GM23248 (cell line): ENCODE measurements around the gene ZNF592. TPM values are rescaled to one million over a fixed set of nuclear protein-coding genes. Genes with fewer than 3 reads are reported as not detected.

Experiments
- DNase-seq: peaks from one replicate; pipeline ENCODE4 v3.0.0-alpha.2; 2015
- H2AFZ ChIP-seq: fragments of 200-600 bp; sonication (generic); 2 replicates; pipeline ENCODE4 v1.6.1; 2016; ENCODE audit warnings: antibody characterized with exemption
- H3F3A ChIP-seq: fragments of 200-600 bp; sonication (generic); 2 replicates; pipeline ENCODE4 v1.6.1; 2016; ENCODE audit warnings: mild to moderate bottlenecking, antibody characterized with exemption, mixed run types; ENCODE audit not compliant: insufficient read depth
- H3K27ac ChIP-seq: fragments of 200-600 bp; sonication (generic); 2 replicates; pipeline ENCODE4 v1.5.1; 2016; ENCODE audit warnings: mild to moderate bottlenecking
- H3K27me3 ChIP-seq: fragments of 200-600 bp; sonication (generic); replicated peaks from 2 replicates; pipeline ENCODE4 v1.6.1; 2016; ENCODE audit warnings: mild to moderate bottlenecking; ENCODE audit not compliant: insufficient read depth
- H3K36me3 ChIP-seq: fragments of 200-600 bp; sonication (generic); 2 replicates; pipeline ENCODE4 v1.6.1; 2016; ENCODE audit warnings: low read depth, mild to moderate bottlenecking
- H3K4me1 ChIP-seq: fragments of 200-600 bp; sonication (generic); 2 replicates; pipeline ENCODE4 v1.6.1; 2016; ENCODE audit warnings: mild to moderate bottlenecking; ENCODE audit not compliant: insufficient read depth
- H3K4me2 ChIP-seq: fragments of 200-600 bp; sonication (generic); one replicate; pipeline ENCODE4 v1.6.1; 2016; ENCODE audit warnings: mild to moderate bottlenecking; ENCODE audit not compliant: unreplicated experiment
- H3K4me3 ChIP-seq: fragments of 200-600 bp; sonication (generic); 2 replicates; pipeline ENCODE4 v1.5.1; 2016; ENCODE audit warnings: mild to moderate bottlenecking
- H3K79me2 ChIP-seq: fragments of 200-600 bp; sonication (generic); 2 replicates; pipeline ENCODE4 v1.6.1; 2016; ENCODE audit warnings: mild to moderate bottlenecking; ENCODE audit not compliant: insufficient read depth
- H3K9ac ChIP-seq: fragments of 200-600 bp; sonication (generic); 2 replicates; pipeline ENCODE4 v1.6.1; 2016; ENCODE audit warnings: mild to moderate bottlenecking
- H3K9me2 ChIP-seq: fragments of 200-600 bp; sonication (generic); 2 replicates; pipeline ENCODE4 v1.6.1; 2016; ENCODE audit warnings: mixed run types, mild to moderate bottlenecking, moderate library complexity; ENCODE audit not compliant: insufficient read depth
- H3K9me3 ChIP-seq: fragments of 200-600 bp; sonication (generic); one replicate; pipeline ENCODE4 v1.6.1; 2017; ENCODE audit warnings: low read depth
- H4K20me1 ChIP-seq: fragments of 200-600 bp; sonication (generic); 2 replicates; pipeline ENCODE4 v1.6.0; 2016; ENCODE audit not compliant: insufficient read depth
- EZH2 ChIP-seq: fragments of 200-600 bp; sonication (generic); IDR thresholded peaks from 2 replicates; pipeline ENCODE4 v1.6.1; 2018; ENCODE audit warnings: antibody characterized with exemption, mild to moderate bottlenecking; ENCODE audit not compliant: insufficient read depth, poor library complexity, severe bottlenecking
- EZH2phosphoT487 ChIP-seq: fragments of 200-600 bp; sonication (generic); IDR thresholded peaks from 2 replicates; pipeline ENCODE4 v1.6.1; 2018; ENCODE audit warnings: antibody characterized with exemption, moderate library complexity, mild to moderate bottlenecking, low read depth; ENCODE audit not compliant: insufficient read depth
- WGBS, 2 experiments: methylation state at CpG; one replicate each; pipeline ENCODE4 v1.1.6; 2015 to 2017; ENCODE audit warnings: low lambda C conversion rate in 2 of 2, low coverage in 1 of 2; ENCODE audit errors: missing lambda C conversion rate in 2 of 2; 5-methylcytosine and 5-hydroxymethylcytosine counted together
- in situ Hi-C: fragments of 300-500 bp; cut with MboI; formaldehyde crosslinking; loops from 2 replicates; pipeline ENCODE4 v1.15.0; 2020
- polyA plus RNA-seq: library from polyadenylated mRNA; unstranded; fragments of >200 nt; fragmentation: Nextera tagmentation; extraction: Ambion mirVana; gene quantifications from 2 replicates; pipeline ENCODE4 v1.2.1, GENCODE V29; 2016
- total RNA-seq: library from RNA; depleted of rRNA; stranded (reverse); fragments of >200 nt; shearing (Covaris generic); gene quantifications from 2 replicates; pipeline ENCODE4 v1.2.3, GENCODE V29; 2014

Gene ZNF592
- total and polyA plus RNA-seq, 2 experiments from 2014 or later: 7.4 to 9.8 TPM

- Histone ChIP-seq H4K20me1 (no peaks in the 10 kb centered on the region), H3K79me2 (no peaks in the 10 kb centered on the region)
- in situ Hi-C loops: no loop called here
These were observed 86.0 kb downstream of the ZNF592 start for GRCh38 chr15:84834229-84834955.

GRCh38 chr15:84834969-84835368 is 86.6 kb downstream of the ZNF592 start:
- H3K27ac ChIP-seq: no peak overlapping the region
- DNase-seq: no peak
- no peak for TF ChIP-seq EZH2phosphoT487
- TF ChIP-seq EZH2: no peak
- 86 to 93% methylated on average over 5 of the region's 5 CpGs for WGBS, 2 experiments
- H3K79me2 ChIP-seq: no peaks in the 10 kb centered on the region
- H3K4me2 ChIP-seq: no peak overlapping the region
- no peaks in the 10 kb centered on the region for H3K9me3 ChIP-seq
- in situ Hi-C loops: no loop called here
- H3K36me3 ChIP-seq: no peaks in the 10 kb centered on the region
- no peaks in the 10 kb centered on the region for H3F3A ChIP-seq
- H3K4me1 ChIP-seq: no peaks in the 10 kb centered on the region
- no peaks in the 10 kb centered on the region for H3K27me3 ChIP-seq
- H3K9me2 ChIP-seq: no peaks in the 10 kb centered on the region
- no peak overlapping the region for H3K9ac ChIP-seq
- H3K4me3 ChIP-seq: no peak overlapping the region
- H2AFZ ChIP-seq: no peak overlapping the region
- H4K20me1 ChIP-seq: no peaks in the 10 kb centered on the region

More at GRCh38 chr15:84834229-84834955, 86.0 kb downstream of the ZNF592 start:
- Histone ChIP-seq H2AFZ (no peak overlapping the region), H3K4me3 (no peak overlapping the region), H3F3A (no peaks in the 10 kb centered on the region), H3K4me2 (no peak overlapping the region), H3K27me3 (no peaks in the 10 kb centered on the region), H3K9me2 (no peaks in the 10 kb centered on the region), H3K9me3 (no peaks in the 10 kb centered on the region), H3K36me3 (no peaks in the 10 kb centered on the region), H3K4me1 (no peaks in the 10 kb centered on the region), H3K27ac (no peak overlapping the region), H3K9ac (no peak overlapping the region)
- DNase-seq: no peak
- TF ChIP-seq EZH2: no peak
- no peak for TF ChIP-seq EZH2phosphoT487
- WGBS, 2 experiments: 83 to 92% methylated on average over 4 of the region's 4 CpGs

- no peak for TF ChIP-seq EZH2
- TF ChIP-seq EZH2phosphoT487: no peak
- Histone ChIP-seq H2AFZ (no peak overlapping the region), H3F3A (no peaks in the 10 kb centered on the region), H3K9me2 (no peaks in the 10 kb centered on the region), H3K4me2 (no peak overlapping the region), H3K9ac (no peak overlapping the region), H3K27ac (no peak overlapping the region), H3K4me1 (peaks cover 5% of the 10 kb centered on the region; the same call in 1 of the 2 replicates), H3K79me2 (no peaks in the 10 kb centered on the region), H3K27me3 (no peaks in the 10 kb centered on the region), H4K20me1 (no peaks in the 10 kb centered on the region), H3K9me3 (no peaks in the 10 kb centered on the region), H3K4me3 (no peak overlapping the region), H3K36me3 (no peaks in the 10 kb centered on the region)
- no peak for DNase-seq
- 62 to 66% methylated on average over 5 of the region's 5 CpGs for WGBS, 2 experiments
- in situ Hi-C loops: no loop called here
These were observed 87.4 kb downstream of the ZNF592 start for GRCh38 chr15:84835661-84836337.

GRCh38 chr15:84836844-84837243 is 88.5 kb downstream of the ZNF592 start:
- H3K9me2 ChIP-seq: no peaks in the 10 kb centered on the region
- no peak overlapping the region for H3K27ac ChIP-seq
- no peaks in the 10 kb centered on the region for H3K79me2 ChIP-seq
- no peak for DNase-seq
- in situ Hi-C loops: no loop called here
- H3K4me3 ChIP-seq: no peak overlapping the region
- H4K20me1 ChIP-seq: no peaks in the 10 kb centered on the region
- H3F3A ChIP-seq: no peaks in the 10 kb centered on the region
- H3K4me2 ChIP-seq: no peak overlapping the region
- no peaks in the 10 kb centered on the region for H3K9me3 ChIP-seq
- 86 to 93% methylated on average over 1 of the region's 1 CpG for WGBS, 2 experiments
- H3K4me1 ChIP-seq: peaks cover 11% of the 10 kb centered on the region; the same call in 1 of the 2 replicates
- no peak overlapping the region for H3K9ac ChIP-seq
- no peaks in the 10 kb centered on the region for H3K27me3 ChIP-seq
- H2AFZ ChIP-seq: no peak overlapping the region
- TF ChIP-seq EZH2 (no peak), EZH2phosphoT487 (no peak)
- H3K36me3 ChIP-seq: no peaks in the 10 kb centered on the region
